HG03457 (cell line): Measurements from ENCODE around the gene SMTNL1.

Experiments
- ATAC-seq: cut with Tn5 transposase; IDR thresholded peaks from one replicate; pipeline ENCODE4 v1.9.1; 2021; ENCODE audit warnings: moderate number of reproducible peaks; ENCODE audit not compliant: unreplicated experiment

SMTNL1 gene

DNA sequence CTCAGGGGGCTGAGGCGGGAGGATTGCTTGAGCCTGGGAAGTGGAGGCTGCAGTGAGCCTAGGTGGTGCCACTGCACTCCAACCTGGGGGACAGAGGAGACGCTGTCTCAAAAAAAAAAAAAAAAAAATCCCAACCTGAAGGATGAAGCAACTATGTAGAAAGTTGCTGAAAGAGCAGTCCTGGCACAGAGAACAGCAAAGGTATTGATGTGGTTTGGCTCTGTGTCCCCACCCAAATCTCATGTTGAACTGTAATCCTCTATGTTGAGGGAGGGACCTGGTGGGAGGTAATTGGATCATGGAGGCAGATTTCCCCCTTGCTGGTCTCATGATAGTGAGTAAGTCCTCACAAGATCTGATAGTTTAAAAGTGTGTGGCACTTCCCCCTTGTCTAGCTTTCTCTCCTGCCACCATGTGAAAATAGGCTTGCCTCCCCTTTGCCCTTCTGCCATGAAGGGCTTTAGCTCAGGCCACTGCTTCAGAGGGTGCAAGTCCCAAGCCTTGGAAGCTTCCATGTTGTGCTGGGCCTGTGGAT, 49.4 kb downstream of the SMTNL1 start:
- no peak for ATAC-seq

DNA sequence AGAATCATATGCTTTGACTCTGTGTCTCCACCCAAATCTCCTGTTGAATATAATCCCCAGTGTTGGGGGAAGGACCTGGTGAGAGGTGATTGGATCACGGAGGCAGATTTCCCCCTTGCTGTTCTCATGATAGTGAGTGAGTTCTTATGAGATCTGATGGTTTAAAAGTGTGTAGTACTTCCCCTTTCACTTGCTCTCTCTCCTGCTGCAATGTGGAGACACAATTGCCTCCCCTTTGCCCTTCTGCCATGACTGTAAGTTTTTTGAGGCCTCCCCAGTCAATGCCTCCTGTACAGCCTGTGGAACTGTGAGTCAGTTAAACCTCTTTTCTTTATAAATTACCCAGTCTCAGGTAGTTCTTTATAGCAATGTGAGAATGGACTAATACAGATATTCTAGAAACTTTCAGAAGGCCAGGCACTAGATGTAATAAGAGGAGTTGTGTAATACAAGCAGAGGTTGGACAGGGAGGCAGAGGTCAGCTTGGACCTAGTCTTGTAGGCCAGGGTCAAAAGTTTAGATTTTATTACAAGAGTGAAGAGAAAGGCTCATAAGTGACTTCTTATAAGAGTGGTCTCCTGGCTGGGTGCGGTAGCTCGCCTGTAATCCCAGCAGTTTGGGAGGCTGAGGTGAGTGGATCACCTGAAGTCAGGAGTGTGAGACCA, 50.8 kb downstream of the SMTNL1 start:
- no peak for ATAC-seq

DNA sequence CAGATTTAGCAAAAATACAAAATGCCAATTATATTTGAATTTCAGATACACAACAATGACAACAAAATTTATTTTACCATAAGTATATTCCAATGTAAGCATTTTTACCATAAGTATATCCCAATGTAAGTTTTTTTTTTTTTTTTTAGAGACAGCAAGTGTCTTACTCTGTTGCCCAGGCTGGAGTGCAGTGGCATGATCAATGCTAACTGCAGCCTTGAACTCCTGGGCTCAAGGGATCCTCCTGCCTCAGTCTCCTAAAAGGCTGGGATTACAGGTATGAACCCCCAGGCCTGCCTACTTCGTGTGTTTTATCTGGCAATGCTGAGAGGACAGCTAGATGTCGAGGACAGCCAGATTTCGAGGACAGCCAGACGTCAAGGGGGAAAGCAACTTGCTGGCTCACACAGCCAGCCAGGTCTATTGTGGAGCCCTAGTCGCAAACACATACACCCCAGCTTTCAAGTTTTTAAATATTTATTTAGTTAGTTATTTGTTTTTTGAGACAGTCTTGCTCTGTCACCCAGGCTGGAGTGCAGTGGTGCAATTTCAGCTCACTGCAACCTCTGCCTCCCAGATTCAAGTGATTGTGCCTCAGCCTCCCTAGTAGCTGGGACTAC, 59.0 kb downstream of the SMTNL1 start:
- ATAC-seq, result no peak

DNA sequence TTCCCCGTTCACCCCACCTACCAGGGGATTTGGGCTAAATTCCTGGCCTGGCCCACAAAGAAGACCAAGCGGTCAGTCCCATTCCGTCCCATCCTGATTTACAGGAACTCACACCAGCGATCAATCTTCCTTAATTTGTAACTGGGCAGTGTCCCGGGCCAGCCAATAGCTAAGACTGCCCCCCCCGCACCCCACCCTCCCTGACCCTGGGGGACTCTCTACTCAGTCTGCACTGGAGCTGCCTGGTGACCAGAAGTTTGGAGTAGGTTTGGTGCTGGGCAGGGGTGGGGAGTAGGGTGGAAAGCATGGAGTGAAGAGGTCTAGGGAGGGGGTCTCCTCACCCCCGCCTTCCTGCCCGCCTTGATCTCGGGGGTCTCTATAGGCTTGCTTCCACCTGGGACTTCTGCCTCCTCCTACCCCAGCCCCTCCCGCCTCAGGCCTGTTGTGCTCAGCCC, 60.1 kb downstream of the SMTNL1 start, which contains the start of gene SERPING1:
Gene SERPING1 (plus strand): TSS at position 225 of the 455 bp plus-strand sequence. CDS start 586 bp downstream, outside the sequence.
- no peak for ATAC-seq

DNA sequence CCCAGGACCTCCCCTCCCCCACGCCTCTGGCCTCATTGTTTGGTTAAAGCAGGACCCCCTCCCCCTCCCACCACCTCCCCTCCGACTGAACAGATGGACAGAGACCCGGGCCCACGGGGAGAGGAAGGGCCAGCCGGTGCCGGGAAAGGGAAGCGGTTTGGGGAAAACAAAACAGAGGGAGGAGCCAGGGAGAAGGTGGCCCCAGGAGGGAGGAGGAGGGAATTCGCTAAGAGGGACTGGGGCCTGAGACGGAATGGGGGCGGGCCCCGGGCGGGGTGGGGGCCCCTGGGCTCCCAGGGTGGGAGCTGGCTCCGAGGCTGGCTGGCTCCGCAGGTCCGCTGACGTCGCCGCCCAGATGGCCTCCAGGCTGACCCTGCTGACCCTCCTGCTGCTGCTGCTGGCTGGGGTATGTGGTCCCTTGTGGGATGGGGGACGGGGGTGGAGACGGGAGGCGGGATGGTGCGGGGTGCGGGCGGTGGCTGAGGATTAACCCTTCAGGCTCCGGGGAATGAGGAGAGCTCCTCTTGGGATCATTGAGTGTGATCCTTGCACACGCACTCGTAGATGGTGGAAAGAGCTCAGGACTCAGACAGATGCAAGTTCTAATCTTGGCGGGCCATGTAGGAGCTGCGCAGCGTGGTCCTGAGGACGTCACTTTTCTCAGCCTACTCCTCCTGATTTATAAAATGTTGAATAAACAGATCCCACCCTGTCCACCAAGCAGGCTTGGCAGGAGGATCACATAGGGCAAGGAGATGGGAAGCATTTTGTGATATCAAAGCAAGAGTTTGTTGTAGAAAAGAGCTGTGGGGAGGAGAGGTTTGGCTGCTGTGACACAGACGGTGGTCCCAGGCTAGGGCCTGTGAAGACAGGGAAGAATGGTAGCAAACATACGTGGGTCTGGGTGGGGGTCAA, 60.8 kb downstream of the SMTNL1 start:
- ATAC-seq, result no peak

DNA sequence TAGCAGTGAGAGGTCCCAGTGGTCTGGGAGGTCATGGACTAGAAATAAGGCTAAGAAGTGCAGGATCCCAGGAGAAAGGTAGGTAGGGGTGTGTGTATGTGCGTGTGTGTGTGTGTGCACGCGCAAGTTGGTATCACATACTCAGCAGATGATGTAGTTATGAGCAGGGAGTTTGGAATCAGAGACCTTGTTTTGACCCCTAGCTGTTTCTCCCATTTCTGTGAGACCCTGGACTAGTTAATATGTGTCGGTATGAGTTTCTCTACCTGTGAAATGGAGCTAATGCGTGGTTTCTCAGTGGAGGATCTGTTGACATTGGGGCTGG, 61.4 kb downstream of the SMTNL1 start:
- ATAC-seq, result no peak

DNA sequence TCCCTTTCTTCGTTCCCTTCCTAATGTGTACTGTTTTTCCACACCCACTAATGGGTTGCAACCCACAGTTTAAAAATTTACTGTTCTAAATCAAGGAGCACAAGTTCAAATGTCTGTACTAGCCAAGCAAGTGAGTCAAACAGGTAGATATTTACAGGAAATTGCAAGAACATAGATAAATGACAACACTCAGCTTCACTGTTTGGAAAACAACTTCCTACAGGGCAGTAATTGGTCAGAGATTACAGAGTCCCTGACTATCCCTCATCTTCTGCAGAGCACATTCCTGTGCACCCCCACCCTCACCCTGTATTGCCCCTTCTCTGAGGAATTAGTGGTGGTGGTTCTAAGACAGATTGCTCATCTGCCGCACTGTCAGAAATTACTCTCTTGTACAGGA, 62.0 kb downstream of the SMTNL1 start:
- no peak for ATAC-seq
